ENCODE results near the gene DGLUCY. TPM values are rescaled to one million over a fixed set of nuclear protein-coding genes. Genes with fewer than 3 reads are reported as not detected.

Gene DGLUCY
- total and polyA plus RNA-seq, 2 of the 8 experiments (the other 6 are each of a cell fraction or from before 2014, with no cell fraction given) = 24.9 to 31.8 TPM

DNA sequence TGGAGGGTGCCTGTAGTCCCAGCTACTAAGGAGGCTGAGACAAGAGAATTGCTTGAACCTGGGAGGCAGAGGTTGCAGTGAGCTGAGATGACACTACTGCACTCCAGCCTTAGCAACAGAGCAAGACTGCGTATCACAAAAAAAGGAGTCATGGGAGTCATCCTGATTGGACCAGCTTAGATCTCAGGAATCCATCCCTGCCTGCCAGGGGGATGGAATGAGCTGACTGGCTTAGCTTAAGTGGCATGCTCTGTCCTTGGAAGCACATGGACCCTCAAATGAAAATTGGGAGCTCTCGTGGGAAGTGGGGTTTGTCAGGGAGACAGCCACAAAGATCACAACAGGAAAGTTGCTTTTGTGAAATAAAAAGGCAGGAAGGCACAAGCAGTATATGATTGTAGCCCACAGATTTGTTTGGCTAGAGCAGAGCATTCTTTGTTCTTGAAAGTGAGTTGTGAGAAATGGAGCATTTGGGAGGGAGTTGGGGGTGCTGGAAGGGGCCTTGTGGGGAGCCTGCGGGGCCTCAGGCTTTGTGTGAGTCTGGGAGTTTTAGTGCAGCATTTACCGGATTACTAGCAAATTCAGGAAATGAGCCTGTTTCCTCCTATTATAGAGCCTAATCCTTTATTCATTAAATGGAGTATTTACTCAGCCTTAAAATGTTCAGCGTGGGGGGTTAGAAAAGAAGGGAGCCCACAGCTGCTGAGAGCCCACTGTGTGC lies 30.7 kb downstream of the DGLUCY start:
- Histone ChIP-seq H3K27ac (ENCODE audit: low read depth, low read length) (no peak overlapping the region), H2AFZ (ENCODE audit: low read length) (no peak overlapping the region)
- CTCF ChIA-PET (ENCODE audit: partially characterized antibody) = interaction anchor here (1.0 to 2.5 kb wide), 6 partner anchors 22 to 242 kb away, joined by 3 to 8 read pairs (median 5); no protein-coding TSS in a partner anchor
- TF ChIP-seq, protein P1, sequence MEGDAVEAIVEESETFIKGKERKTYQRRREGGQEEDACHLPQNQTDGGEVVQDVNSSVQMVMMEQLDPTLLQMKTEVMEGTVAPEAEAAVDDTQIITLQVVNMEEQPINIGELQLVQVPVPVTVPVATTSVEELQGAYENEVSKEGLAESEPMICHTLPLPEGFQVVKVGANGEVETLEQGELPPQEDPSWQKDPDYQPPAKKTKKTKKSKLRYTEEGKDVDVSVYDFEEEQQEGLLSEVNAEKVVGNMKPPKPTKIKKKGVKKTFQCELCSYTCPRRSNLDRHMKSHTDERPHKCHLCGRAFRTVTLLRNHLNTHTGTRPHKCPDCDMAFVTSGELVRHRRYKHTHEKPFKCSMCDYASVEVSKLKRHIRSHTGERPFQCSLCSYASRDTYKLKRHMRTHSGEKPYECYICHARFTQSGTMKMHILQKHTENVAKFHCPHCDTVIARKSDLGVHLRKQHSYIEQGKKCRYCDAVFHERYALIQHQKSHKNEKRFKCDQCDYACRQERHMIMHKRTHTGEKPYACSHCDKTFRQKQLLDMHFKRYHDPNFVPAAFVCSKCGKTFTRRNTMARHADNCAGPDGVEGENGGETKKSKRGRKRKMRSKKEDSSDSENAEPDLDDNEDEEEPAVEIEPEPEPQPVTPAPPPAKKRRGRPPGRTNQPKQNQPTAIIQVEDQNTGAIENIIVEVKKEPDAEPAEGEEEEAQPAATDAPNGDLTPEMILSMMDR (IDR thresholded peaks at IDR 0.05; ENCODE audit: control extremely low read depth in 1 of 3, insufficient read depth in 1 of 3, low read depth in 1 of 3, low read length in 3 of 3) = no peak
- no peak for TF ChIP-seq BRCA1 (IDR thresholded peaks at IDR 0.05; ENCODE audit: low read depth, low read length)
- TF ChIP-seq NRF1 (IDR thresholded peaks at IDR 0.05; ENCODE audit: low read depth, low read length) = no peak
- TF ChIP-seq SRF (IDR thresholded peaks at IDR 0.05; ENCODE audit: low read depth, low read length) = no peak
- no peak for TF ChIP-seq MAFK (IDR thresholded peaks at IDR 0.05; ENCODE audit: low read depth, low read length)
- TF ChIP-seq HDAC6 (IDR thresholded peaks at IDR 0.05; ENCODE audit: low read depth, low read length) = no peak

More for the DNA sequence above, 30.7 kb downstream of the DGLUCY start:
- no peak overlapping the region for H4K91ac ChIP-seq (replicated peaks; ENCODE audit: insufficient read length, low read length)
- H3K27me3 ChIP-seq (replicated peaks in 1 of 4; ENCODE audit: control insufficient read depth in 3 of 4, extremely low read depth in 1 of 4, insufficient read depth in 3 of 4, low read length in 3 of 4) = no peaks in the 10 kb centered on the region
- no peak overlapping the region for H3K4ac ChIP-seq (replicated peaks; ENCODE audit: insufficient read length, low read depth, low read length)
- H3K4me3 ChIP-seq (ENCODE audit: extremely low read depth in 1 of 4, insufficient read depth in 2 of 4, low read depth in 3 of 4, low read length in 4 of 4) = no peak overlapping the region
- H2BK20ac ChIP-seq (ENCODE audit: low read length) = no peak overlapping the region
- no peaks in the 10 kb centered on the region for H3K9me3 ChIP-seq (ENCODE audit: insufficient read depth in 2 of 2, low read depth in 1 of 2, low read length in 1 of 2)
- no peaks in the 10 kb centered on the region for H3K79me1 ChIP-seq (ENCODE audit: low read depth, low read length)
- no peak for DNase-seq (ENCODE audit: low read depth in 1 of 2, low spot score in 2 of 2)
- H3K4me1 ChIP-seq (replicated peaks in 1 of 4; ENCODE audit: control insufficient read depth in 3 of 4, insufficient read depth in 4 of 4, low read length in 3 of 4) = peaks cover 0 to 5% (median 2%) of the 10 kb centered on the region in 4 experiments; a peak in 3 of 7 replicates
- H4K20me1 ChIP-seq (replicated peaks in 1 of 2; ENCODE audit: control insufficient read depth in 1 of 2, insufficient read depth in 2 of 2, low read length in 2 of 2) = peaks cover 0 to 1% of the 10 kb centered on the region in 2 experiments
- H3K36me3 ChIP-seq (ENCODE audit: control insufficient read depth in 2 of 4, insufficient read depth in 4 of 4, low read length in 3 of 4) = peaks cover 0 to 13% (median 1%) of the 10 kb centered on the region in 4 experiments; a peak in 5 of 8 replicates
- no peaks in the 10 kb centered on the region for H3K79me2 ChIP-seq (ENCODE audit: control insufficient read depth in 1 of 2, insufficient read depth in 2 of 2, low read length in 2 of 2)
- no peak overlapping the region for H3K23ac ChIP-seq (ENCODE audit: insufficient read length)
- H3K14ac ChIP-seq (ENCODE audit: insufficient read length) = no peak overlapping the region
- H3K23me2 ChIP-seq (ENCODE audit: low read depth, low read length) = no peaks in the 10 kb centered on the region
- H3K18ac ChIP-seq (ENCODE audit: extremely low read depth, low read length) = no peak overlapping the region
- peak overlapping the region; percentile 24; the same call in 1 of the 2 replicates for H2BK5ac ChIP-seq (ENCODE audit: low read depth, low read length)
- no peak overlapping the region for H3K4me2 ChIP-seq (ENCODE audit: insufficient read depth in 1 of 2, low read depth in 2 of 2, low read length in 2 of 2)
- H2BK15ac ChIP-seq (ENCODE audit: low read length) = no peak overlapping the region
- H2BK120ac ChIP-seq (replicated peaks; ENCODE audit: low read depth, low read length) = no peak overlapping the region
- no peak overlapping the region for H4K5ac ChIP-seq (ENCODE audit: insufficient read length, low read depth, low read length)
- POLR2A ChIA-PET (ENCODE audit: partially characterized antibody) = interaction anchor here (1.7 kb wide), 2 partner anchors 10 to 27 kb away, joined by 4 to 5 read pairs; no protein-coding TSS in a partner anchor
- H4K8ac ChIP-seq (ENCODE audit: extremely low read depth, insufficient read depth, low read length) = no peak overlapping the region
- no peak overlapping the region for H3K9ac ChIP-seq (replicated peaks in 1 of 4; ENCODE audit: extremely low read depth in 1 of 4, low read depth in 3 of 4, low read length in 3 of 4)
- no peak for FAIRE-seq
- H2BK12ac ChIP-seq (ENCODE audit: low read depth, low read length) = no peak overlapping the region
- WGBS, 2 experiments (ENCODE audit: extremely low coverage in 1 of 2, insufficient coverage in 1 of 2, insufficient read length in 1 of 2, insufficient replicate concordance in 2 of 2, low coverage in 1 of 2, low lambda C conversion rate in 2 of 2, missing lambda C conversion rate in 1 of 2) = 94% methylated on average over 5 of the region's 5 CpGs; no CpG with 5 or more reads in 1 of the 2 experiments
- no peak overlapping the region for H3K56ac ChIP-seq (replicated peaks; ENCODE audit: insufficient read length, low read depth, low read length)
- H2AK5ac ChIP-seq (ENCODE audit: low read depth, low read length) = no peak overlapping the region
